HUES6 (cell line): ENCODE measurements around the gene ESR1.
"Not testable (repeated sequence)": the region's sequence is repeated elsewhere in the genome, so short reads cannot be mapped to it uniquely, and the experiment has no call there.

Experiments used
- H3K27ac ChIP-seq: 2 replicates; pipeline ENCODE4 v1.7.0; 2013; ENCODE audit warnings: low read depth, mild to moderate bottlenecking, low read length, inconsistent platforms
- H3K27me3 ChIP-seq: 2 replicates; pipeline ENCODE4 v1.6.1; 2013; ENCODE audit warnings: low read length; ENCODE audit not compliant: control insufficient read depth, insufficient read depth
- H3K36me3 ChIP-seq: 2 replicates; pipeline ENCODE4 v1.6.1; 2013; ENCODE audit warnings: low read length; ENCODE audit not compliant: control insufficient read depth, insufficient read depth
- H3K4me1 ChIP-seq: 2 replicates; pipeline ENCODE4 v1.6.1; 2013; ENCODE audit warnings: low read length; ENCODE audit not compliant: control insufficient read depth, insufficient read depth
- H3K4me3 ChIP-seq: 2 replicates; pipeline ENCODE4 v1.5.1; 2013; ENCODE audit warnings: low read depth, low read length
- H3K9ac ChIP-seq: one replicate; pipeline ENCODE4 v1.6.1; 2013; ENCODE audit warnings: mild to moderate bottlenecking, low read length
- H3K9me3 ChIP-seq: 2 replicates; pipeline ENCODE4 v1.6.1; 2013; ENCODE audit warnings: low read depth, low read length; ENCODE audit not compliant: control insufficient read depth, insufficient read depth

The ESR1 gene

GRCh38 chr6:151822252-151823111 lies 15.0 kb downstream of the ESR1 start:
- H3K9me3 ChIP-seq = no peaks in the 10 kb centered on the region
- no peaks in the 10 kb centered on the region for H3K36me3 ChIP-seq
- H3K9ac ChIP-seq = no peak overlapping the region
- no peak overlapping the region for H3K27ac ChIP-seq
- peaks cover 8% of the 10 kb centered on the region; the same call in 1 of the 2 replicates for H3K27me3 ChIP-seq
- no peaks in the 10 kb centered on the region for H3K4me1 ChIP-seq
- H3K4me3 ChIP-seq = no peak overlapping the region

DNA sequence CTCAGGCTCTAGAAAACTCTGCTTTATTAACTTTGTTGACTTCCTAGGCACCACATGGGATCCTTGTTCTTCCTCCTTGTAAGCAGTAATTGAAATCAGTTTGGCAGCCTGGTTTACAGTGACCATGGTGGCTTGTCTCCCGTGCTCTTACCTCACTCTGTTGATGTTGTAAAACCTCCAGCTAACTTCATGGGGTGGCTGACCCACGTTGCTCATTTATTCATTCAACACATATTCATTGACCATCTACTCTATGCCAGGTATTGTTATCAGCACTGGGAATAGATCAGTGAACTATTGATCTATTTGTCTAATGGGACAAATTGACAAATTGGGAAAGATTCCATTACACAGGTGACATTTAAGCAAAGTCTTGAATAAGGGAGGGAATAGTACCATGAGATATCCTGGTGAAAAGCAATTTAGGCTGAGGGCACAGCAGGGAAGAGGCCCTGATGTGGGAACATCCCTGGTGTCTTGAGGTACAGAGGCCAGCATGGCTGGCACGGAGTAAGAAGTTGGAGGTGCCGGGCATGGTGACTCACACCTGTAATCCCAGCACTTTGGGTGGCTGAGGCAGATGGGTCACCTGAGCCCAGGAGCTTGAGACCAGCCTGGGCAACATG lies 19.1 kb downstream of the ESR1 start:
- Histone ChIP-seq H3K27ac (no peak overlapping the region), H3K9ac (no peak overlapping the region), H3K4me1 (no peaks in the 10 kb centered on the region), H3K4me3 (no peak overlapping the region), H3K27me3 (no peaks in the 10 kb centered on the region), H3K9me3 (no peaks in the 10 kb centered on the region), H3K36me3 (no peaks in the 10 kb centered on the region)

DNA sequence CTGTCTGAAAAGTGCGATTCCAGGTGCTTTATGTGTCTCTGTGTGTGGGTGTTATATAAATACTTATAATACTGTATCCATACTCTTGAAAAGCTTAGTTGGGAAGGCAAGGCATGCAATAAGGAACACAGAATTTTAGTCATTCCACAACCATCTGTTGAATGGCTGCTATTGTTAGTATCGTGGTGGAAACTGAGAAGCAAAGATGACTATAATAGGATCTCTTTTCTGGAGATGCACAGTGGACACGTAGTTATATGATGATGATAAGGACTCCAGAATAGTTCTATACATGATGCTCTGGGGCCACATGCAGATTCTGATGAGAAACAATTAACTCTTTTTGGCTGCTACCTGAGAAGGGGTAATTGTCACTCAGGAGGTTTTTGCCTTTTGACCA lies 25.2 kb downstream of the ESR1 start:
- H3K9ac ChIP-seq = no peak overlapping the region
- no peaks in the 10 kb centered on the region for H3K27me3 ChIP-seq
- H3K27ac ChIP-seq = no peak overlapping the region
- H3K36me3 ChIP-seq = no peaks in the 10 kb centered on the region
- no peaks in the 10 kb centered on the region for H3K4me1 ChIP-seq
- H3K9me3 ChIP-seq = no peaks in the 10 kb centered on the region
- H3K4me3 ChIP-seq = no peak overlapping the region

- Histone ChIP-seq H3K9me3 (no peaks in the 10 kb centered on the region), H3K27ac (no peak overlapping the region), H3K4me1 (no peaks in the 10 kb centered on the region), H3K4me3 (no peak overlapping the region), H3K27me3 (no peaks in the 10 kb centered on the region), H3K9ac (no peak overlapping the region), H3K36me3 (no peaks in the 10 kb centered on the region)
These were observed 27.9 kb downstream of the ESR1 start for GRCh38 chr6:151835396-151835795.

DNA sequence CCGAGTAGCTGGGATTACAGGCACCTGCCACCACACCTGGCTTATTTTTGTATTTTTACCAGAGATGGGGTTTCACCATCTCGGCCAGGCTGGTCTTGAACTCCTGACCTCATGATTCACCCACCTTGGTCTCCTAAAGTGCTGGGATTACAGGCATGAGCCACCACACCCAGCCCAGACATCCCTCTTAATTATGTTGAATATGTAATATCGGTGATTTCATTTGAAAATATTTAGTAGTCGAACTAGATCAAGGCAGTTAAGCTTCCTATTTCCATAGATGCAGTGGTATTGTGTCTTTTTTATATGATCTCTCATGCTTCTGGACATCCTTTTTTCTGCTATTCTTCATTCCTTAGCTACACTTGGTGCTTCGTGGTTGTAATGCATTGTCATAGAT lies 29.7 kb downstream of the ESR1 start:
- Histone ChIP-seq H3K36me3 (no peaks in the 10 kb centered on the region), H3K27ac (no peak overlapping the region), H3K9me3 (no peaks in the 10 kb centered on the region), H3K4me3 (no peak overlapping the region), H3K27me3 (no peaks in the 10 kb centered on the region), H3K9ac (no peak overlapping the region), H3K4me1 (no peaks in the 10 kb centered on the region)

DNA sequence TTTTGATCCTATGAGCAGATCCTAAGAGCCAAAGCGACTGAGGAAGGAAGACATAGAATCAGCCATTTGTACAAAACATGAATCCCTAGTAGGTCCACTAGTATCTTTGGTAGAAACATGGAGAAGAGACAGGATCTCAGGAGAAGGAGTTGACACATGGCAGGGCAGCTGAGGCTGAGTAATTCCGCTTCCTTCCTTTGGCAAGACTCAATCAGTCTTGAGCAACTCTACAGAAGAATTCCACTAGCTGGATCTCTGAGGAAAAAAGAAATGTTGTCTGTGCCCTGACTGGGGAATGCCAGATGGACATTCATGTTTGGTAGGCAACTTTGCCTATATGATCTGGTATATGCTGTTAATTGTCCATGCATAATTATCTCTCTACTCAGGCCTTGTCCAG lies 35.3 kb downstream of the ESR1 start:
- Histone ChIP-seq H3K27ac (no peak overlapping the region), H3K36me3 (no peaks in the 10 kb centered on the region), H3K27me3 (no peaks in the 10 kb centered on the region), H3K9me3 (no peaks in the 10 kb centered on the region), H3K9ac (no peak overlapping the region), H3K4me3 (no peak overlapping the region), H3K4me1 (no peaks in the 10 kb centered on the region)

- no peak overlapping the region for H3K4me3 ChIP-seq
- no peak overlapping the region for H3K9ac ChIP-seq
- H3K27ac ChIP-seq = no peak overlapping the region
- H3K36me3 ChIP-seq = no peaks in the 10 kb centered on the region
- no peaks in the 10 kb centered on the region for H3K4me1 ChIP-seq
- H3K9me3 ChIP-seq = no peaks in the 10 kb centered on the region
- H3K27me3 ChIP-seq = no peaks in the 10 kb centered on the region
These were observed 39.6 kb downstream of the ESR1 start for GRCh38 chr6:151847064-151847463.

- Histone ChIP-seq H3K9ac (no peak overlapping the region), H3K4me1 (no peaks in the 10 kb centered on the region), H3K9me3 (no peaks in the 10 kb centered on the region), H3K27ac (no peak overlapping the region), H3K27me3 (no peaks in the 10 kb centered on the region), H3K4me3 (no peak overlapping the region), H3K36me3 (no peaks in the 10 kb centered on the region)
These were observed 43.1 kb downstream of the ESR1 start for GRCh38 chr6:151850479-151851003.

GRCh38 chr6:151858294-151858693 lies 50.8 kb downstream of the ESR1 start:
- Histone ChIP-seq H3K27me3 (no peaks in the 10 kb centered on the region), H3K4me1 (no peaks in the 10 kb centered on the region), H3K4me3 (no peak overlapping the region), H3K9ac (no peak overlapping the region), H3K27ac (no peak overlapping the region), H3K36me3 (no peaks in the 10 kb centered on the region), H3K9me3 (no peaks in the 10 kb centered on the region)

DNA sequence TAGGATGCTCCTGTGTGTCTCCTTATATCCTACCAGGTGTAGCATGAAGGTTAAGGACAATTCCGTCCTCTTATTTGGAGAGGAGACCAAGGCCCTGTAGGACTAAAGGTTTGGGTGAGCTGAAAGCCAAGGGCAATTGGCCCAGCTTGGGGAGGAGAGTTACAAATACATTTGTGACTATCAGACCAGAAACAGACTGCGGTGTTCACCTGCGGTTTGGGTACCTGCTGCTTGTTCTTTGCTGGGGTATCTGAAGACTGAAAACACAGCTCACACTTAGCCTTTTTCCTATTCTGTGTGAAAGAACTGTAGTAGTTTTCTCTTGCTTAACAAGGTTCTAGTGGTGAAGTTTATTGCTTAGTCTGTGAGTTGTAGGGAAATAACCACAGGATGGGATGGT lies 55.0 kb downstream of the ESR1 start:
- Histone ChIP-seq H3K27ac (no peak overlapping the region), H3K9me3 (no peaks in the 10 kb centered on the region), H3K9ac (no peak overlapping the region), H3K4me1 (no peaks in the 10 kb centered on the region), H3K27me3 (no peaks in the 10 kb centered on the region), H3K4me3 (no peak overlapping the region), H3K36me3 (no peaks in the 10 kb centered on the region)

DNA sequence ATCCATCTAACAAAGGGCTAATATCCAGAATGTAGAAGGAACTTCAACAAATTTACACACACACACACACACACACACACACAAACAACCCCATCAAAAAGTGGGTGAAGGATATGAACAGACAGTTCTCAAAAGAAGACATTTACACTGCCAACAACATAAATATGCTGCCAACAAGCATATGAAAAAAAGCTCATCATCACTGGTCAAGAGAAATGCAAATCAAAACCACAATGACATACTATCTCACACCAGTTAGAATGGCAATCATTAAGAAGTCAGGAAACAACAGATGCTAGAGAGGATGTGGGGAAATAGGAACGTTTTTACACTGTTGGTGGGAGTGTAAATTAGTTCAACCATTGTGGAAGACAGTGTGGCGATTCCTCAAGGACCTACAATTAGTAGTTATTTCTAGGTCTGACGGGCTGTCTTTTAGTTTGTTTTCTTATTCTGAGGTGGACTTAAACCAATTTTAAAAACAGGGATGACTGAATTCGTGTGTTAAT lies 59.9 kb downstream of the ESR1 start:
- not testable (repeated sequence) for H3K27me3 ChIP-seq, H3K27ac ChIP-seq, H3K9me3 ChIP-seq

More for the DNA sequence above, 59.9 kb downstream of the ESR1 start:
- not testable (repeated sequence) for H3K36me3 ChIP-seq, H3K4me1 ChIP-seq, H3K4me3 ChIP-seq, H3K9ac ChIP-seq
